B cell (primary cell): ENCODE results near the gene FFAR2. TPM values are rescaled to one million over a fixed set of nuclear protein-coding genes. Genes with fewer than 3 reads are reported as not detected.
"Not testable (repeated sequence)": the region's sequence is repeated elsewhere in the genome, so short reads cannot be mapped to it uniquely, and the experiment has no call there.

Experiments
- ATAC-seq: fragments of 200-7000 bp; cut with Tn5 transposase; one replicate; pipeline ENCODE4 v1.10.0; 2021; ENCODE audit warnings: low read depth, mild to moderate bottlenecking, moderate number of reproducible peaks, moderate library complexity
- CTCF ChIA-PET: fragments of 350-600 bp; sonication (Branson Sonifier 250); formaldehyde crosslinking; loops from one replicate; lab custom pipeline; 2021; ENCODE audit warnings: antibody characterized with exemption, inconsistent platforms; lab: Charles Lee
- POLR2A ChIA-PET: fragments of 350-600 bp; sonication (Branson Sonifier 250); formaldehyde crosslinking; loops from one replicate; lab custom pipeline; 2021; ENCODE audit warnings: antibody characterized with exemption; lab: Charles Lee
- DNase-seq: peaks from one replicate; pipeline ENCODE4 v3.0.0; 2013
- H2AFZ ChIP-seq: 2 replicates; pipeline ENCODE4 v1.6.1; 2012; ENCODE audit warnings: mild to moderate bottlenecking, low read depth, low read length; ENCODE audit not compliant: insufficient read depth, poor library complexity, severe bottlenecking
- H3K27ac ChIP-seq, 2 donors: 1 replicate in 1 of 2; 2 replicates in 1 of 2; pipeline ENCODE4 v1.5.1; 2012 to 2013; ENCODE audit warnings: low read length in 2 of 2, mild to moderate bottlenecking in 2 of 2, moderate library complexity in 1 of 2
- H3K27me3 ChIP-seq, 4 experiments: fragments of 200-600 bp in 1 of 4; sonication (generic) in 1 of 4; replicated peaks in 1 of 4; 1 replicate in 2 of 4; 2 replicates in 2 of 4; pipeline versions ENCODE4 v1.6.1 to v1.7.0; 2013 to 2016; ENCODE audit warnings: low read length in 3 of 4, mild to moderate bottlenecking in 2 of 4, mixed read lengths in 1 of 4, moderate library complexity in 1 of 4; ENCODE audit not compliant: insufficient read depth in 4 of 4, control insufficient read depth in 3 of 4; ENCODE audit errors: control extremely low read depth in 1 of 4
- H3K36me3 ChIP-seq, 2 experiments: replicated peaks in 1 of 2; 1 replicate in 1 of 2; 2 replicates in 1 of 2; pipeline versions ENCODE4 v1.6.1 to v1.7.1; 2013; ENCODE audit warnings: low read length in 1 of 2; ENCODE audit not compliant: insufficient read depth in 2 of 2, control insufficient read depth in 1 of 2; ENCODE audit errors: control extremely low read depth in 1 of 2, extremely low read depth in 1 of 2
- H3K4me1 ChIP-seq, 2 donors: fragments of 200-600 bp in 1 of 2; sonication (generic) in 1 of 2; 1 replicate in 1 of 2; 2 replicates in 1 of 2; pipeline versions ENCODE4 v1.5.1 to v1.6.1; 2013 to 2017; ENCODE audit warnings: low read length in 2 of 2; ENCODE audit not compliant: control insufficient read depth in 2 of 2, insufficient read depth in 2 of 2
- H3K4me2 ChIP-seq: replicated peaks from 2 replicates; pipeline ENCODE3; 2012; ENCODE audit warnings: mild to moderate bottlenecking, low read depth, low read length; ENCODE audit not compliant: poor library complexity, severe bottlenecking
- H3K4me3 ChIP-seq, 5 experiments: fragments of 200-600 bp in 1 of 5; sonication (generic) in 1 of 5; 1 replicate in 3 of 5; 2 replicates in 2 of 5; pipeline versions ENCODE4 v1.5.1 to v1.7.0; 2011 to 2016; ENCODE audit warnings: low read length in 4 of 5, mild to moderate bottlenecking in 4 of 5, low read depth in 2 of 5, control low read depth in 1 of 5, moderate library complexity in 1 of 5; ENCODE audit not compliant: insufficient read depth in 1 of 5; ENCODE audit errors: control extremely low read depth in 1 of 5, extremely low read depth in 1 of 5
- H3K79me2 ChIP-seq: fragments of 200-600 bp; sonication (generic); one replicate; pipeline ENCODE4 v1.6.0; 2016; ENCODE audit warnings: low read length; ENCODE audit not compliant: control insufficient read depth, insufficient read depth
- H3K9ac ChIP-seq: fragments of 200-600 bp; sonication (generic); 2 replicates; pipeline ENCODE4 v1.6.1; 2017; ENCODE audit warnings: mild to moderate bottlenecking, low read length, moderate library complexity
- H3K9me3 ChIP-seq, 3 donors: one replicate each; pipeline versions ENCODE4 v1.6.1 to v1.7.1; 2013; ENCODE audit warnings: low read length in 2 of 3; ENCODE audit not compliant: control insufficient read depth in 2 of 3, insufficient read depth in 1 of 3; ENCODE audit errors: control extremely low read depth in 1 of 3
- H4K20me1 ChIP-seq: 2 replicates; pipeline ENCODE4 v1.6.0; 2012; ENCODE audit warnings: mild to moderate bottlenecking, low read length; ENCODE audit not compliant: insufficient read depth, control insufficient read depth, poor library complexity, severe bottlenecking
- H3K27ac Mint-ChIP-seq: one replicate; pipeline ENCODE4 v1.8.0; 2021; ENCODE audit warnings: mixed read lengths
- H3K27me3 Mint-ChIP-seq: one replicate; pipeline ENCODE4 v1.8.0; 2021; ENCODE audit warnings: mixed read lengths
- H3K4me1 Mint-ChIP-seq: one replicate; pipeline ENCODE4 v1.8.0; 2021; ENCODE audit warnings: mixed read lengths
- H3K4me3 Mint-ChIP-seq: one replicate; pipeline ENCODE4 v1.8.0; 2021; ENCODE audit warnings: mixed read lengths
- H3K9me3 Mint-ChIP-seq: one replicate; pipeline ENCODE4 v1.8.0; 2022; ENCODE audit warnings: mixed read lengths; ENCODE audit not compliant: insufficient read depth
- CTCF ChIP-seq: fragments of 200-600 bp; IDR thresholded peaks from one replicate; pipeline ENCODE4 v1.8.0; 2022; ENCODE audit warnings: antibody characterized with exemption, mild to moderate bottlenecking
- EZH2 ChIP-seq: IDR thresholded peaks from 2 replicates; pipeline ENCODE4 v1.6.1; 2012; ENCODE audit warnings: borderline replicate concordance, low read depth, mild to moderate bottlenecking, moderate library complexity, low read length; ENCODE audit not compliant: insufficient read depth, poor library complexity, severe bottlenecking
- WGBS: methylation state at CpG from one replicate; pipeline ENCODE4 v1.1.5; 2013; ENCODE audit warnings: missing lambda C conversion rate; ENCODE audit not compliant: insufficient coverage; 5-methylcytosine and 5-hydroxymethylcytosine counted together
- intact Hi-C: fragments of 100-400 bp; cut with micrococcal nuclease; formaldehyde crosslinking; loops from one replicate; pipeline ENCODE4 v1.10.0; 2022
- polyA plus RNA-seq: library from polyadenylated mRNA; depleted of rRNA; stranded (reverse); fragments of >200 nt; gene quantifications from 2 replicates; pipeline ENCODE4 v1.2.3, GENCODE V29; 2012
- total RNA-seq, 2 donors: library from RNA; stranded (reverse); fragments of 120-200 nt in 1 of 2; gene quantifications; 1 replicate in 1 of 2; 2 replicates in 1 of 2; pipeline versions ENCODE4 v1.2.3 to v1.2.4, GENCODE V29; 2013 to 2022

The FFAR2 gene
- total and polyA plus RNA-seq, 2 donors (not counting 1 experiment from before 2014, with no cell fraction given), result 0.31 TPM; not detected in 1

- intact Hi-C loops, result loop anchor here (1.0 to 10.0 kb wide), 2 partner anchors 114 to 307 kb away; partner anchors contain the start of genes FFAR1 and FXYD5
- H3K36me3 ChIP-seq, H3K27me3 Mint-ChIP-seq, H3K27me3 ChIP-seq, ATAC-seq, H3K4me3 ChIP-seq, H3K27ac Mint-ChIP-seq, H3K9me3 ChIP-seq, H3K9me3 Mint-ChIP-seq, H2AFZ ChIP-seq, DNase-seq, H3K79me2 ChIP-seq, H4K20me1 ChIP-seq, H3K9ac ChIP-seq, H3K4me3 Mint-ChIP-seq: not testable (repeated sequence)
- peak overlapping the region in 1 of 2 donors; percentile 52 for H3K27ac ChIP-seq
- H3K4me2 ChIP-seq, result peak overlapping the region; percentile 74
- H3K4me1 ChIP-seq, result peaks cover 67 to 74% of the 10 kb centered on the region in 2 donors
- ChIA-PET CTCF (interaction anchor here (1.0 to 3.4 kb wide), 8 partner anchors 11 to 395 kb away, joined by 3 to 32 read pairs (median 6); partner anchors contain the start of genes FFAR2 and FFAR3), POLR2A (interaction anchor here (0.7 kb wide), 1 partner anchor 33 kb away, joined by 4 read pairs; no protein-coding TSS in a partner anchor)
- peaks cover 69% of the 10 kb centered on the region for H3K4me1 Mint-ChIP-seq
These were observed 13.7 kb downstream of the FFAR2 start for GRCh38 chr19:35461788-35462187.

- 0% methylated on average over 4 of the region's 6 CpGs for whole genome bisulfite sequencing
These were observed 14.5 kb downstream of the FFAR2 start for GRCh38 chr19:35462476-35462953.

GRCh38 chr19:35462956-35463355, 14.9 kb downstream of the FFAR2 start:
- intact Hi-C loops, result loop anchor here (1.0 to 10.0 kb wide), 2 partner anchors 116 to 308 kb away; partner anchors contain the start of genes FFAR1 and FXYD5
- not testable (repeated sequence) for H3K36me3 ChIP-seq, H3K27me3 ChIP-seq, H3K9me3 Mint-ChIP-seq, H3K27me3 Mint-ChIP-seq, H3K9ac ChIP-seq, H4K20me1 ChIP-seq, H3K9me3 ChIP-seq, DNase-seq, H3K79me2 ChIP-seq, H2AFZ ChIP-seq
- Histone ChIP-seq H3K4me2 (peak overlapping the region; percentile 74), H3K4me3 (peak overlapping the region in 1 of 5 experiments; percentile 9), H3K4me1 (peaks cover 56 to 62% of the 10 kb centered on the region in 2 donors), H3K27ac (peak overlapping the region in 1 of 2 donors; percentile 71)
- Mint-ChIP-seq H3K4me3 (peak overlapping the region; percentile 79), H3K27ac (peak overlapping the region; percentile 86), H3K4me1 (peaks cover 58% of the 10 kb centered on the region)
- CTCF ChIA-PET, result interaction anchor here (0.7 to 3.0 kb wide), 16 partner anchors 10 to 396 kb away, joined by 3 to 32 read pairs (median 5); partner anchors contain the start of genes FFAR1, FFAR2 and FFAR3
- 0% methylated on average over 1 of the region's 7 CpGs for WGBS
- ATAC-seq, result peak; percentile 3
- POLR2A ChIA-PET, result interaction anchor here (0.6 to 1.9 kb wide), 6 partner anchors 35 to 256 kb away, joined by 3 to 5 read pairs (median 4); no protein-coding TSS in a partner anchor

More at GRCh38 chr19:35462476-35462953, 14.5 kb downstream of the FFAR2 start:
- Histone ChIP-seq H3K4me3 (peak overlapping the region in 3 of 5 experiments; percentile 1 to 24 (median 12)), H3K79me2 (no peaks in the 10 kb centered on the region), H3K9ac (peak overlapping the region; percentile 16), H3K9me3 (no peaks in the 10 kb centered on the region), H3K27me3 (no peaks in the 10 kb centered on the region), H3K4me2 (peak overlapping the region; percentile 74), H3K4me1 (peaks cover 60 to 67% of the 10 kb centered on the region in 2 donors), H3K27ac (peak overlapping the region; percentile 52 to 71), H2AFZ (no peak overlapping the region), H4K20me1 (no peaks in the 10 kb centered on the region), H3K36me3 (no peaks in the 10 kb centered on the region)
- Mint-ChIP-seq H3K9me3 (no peaks in the 10 kb centered on the region), H3K4me1 (peaks cover 62% of the 10 kb centered on the region), H3K27ac (peak overlapping the region; percentile 86), H3K27me3 (no peaks in the 10 kb centered on the region), H3K4me3 (peak overlapping the region; percentile 79)
- intact Hi-C loops, result loop anchor here (1.0 to 10.0 kb wide), 2 partner anchors 115 to 308 kb away; partner anchors contain the start of genes FFAR1 and FXYD5
- peak; percentile 78 for ATAC-seq
- TF ChIP-seq CTCF (no peak), EZH2 (no peak)
- ChIA-PET POLR2A (interaction anchor here (0.6 to 1.9 kb wide), 6 partner anchors 34 to 256 kb away, joined by 3 to 5 read pairs (median 4); no protein-coding TSS in a partner anchor), CTCF (interaction anchor here (0.7 to 3.0 kb wide), 17 partner anchors 9 to 395 kb away, joined by 3 to 32 read pairs (median 5); partner anchors contain the start of genes FFAR1, FFAR2 and FFAR3)
- peak; percentile 88 for DNase-seq
